GM21717 (cell line): Measurements from ENCODE around the gene GRID1.

Experiments
- ATAC-seq: cut with Tn5 transposase; IDR thresholded peaks from one replicate; pipeline ENCODE4 v1.9.1; 2021; ENCODE audit warnings: mild to moderate bottlenecking, moderate library complexity; ENCODE audit not compliant: unreplicated experiment

The GRID1 gene

GRCh38 chr10:86155054-86155921 lies 211.3 kb downstream of the GRID1 start:
- ATAC-seq: no peak

- ATAC-seq: no peak
Observed at GRCh38 chr10:86153751-86154150, 212.8 kb downstream of the GRID1 start.

GRCh38 chr10:86152911-86153310 lies 213.7 kb downstream of the GRID1 start:
- no peak for ATAC-seq

- ATAC-seq: no peak
Observed at GRCh38 chr10:86152354-86152753, 214.2 kb downstream of the GRID1 start.

GRCh38 chr10:86151613-86152012 lies 215.0 kb downstream of the GRID1 start:
- ATAC-seq: no peak

- ATAC-seq: no peak
Observed at GRCh38 chr10:86149257-86149656, 217.3 kb downstream of the GRID1 start.

GRCh38 chr10:86148117-86148516 lies 218.5 kb downstream of the GRID1 start:
- no peak for ATAC-seq

- no peak for ATAC-seq
Observed at GRCh38 chr10:86144301-86144700, 222.3 kb downstream of the GRID1 start.

- no peak for ATAC-seq
Observed at GRCh38 chr10:86141896-86142295, 224.7 kb downstream of the GRID1 start.

- ATAC-seq: peak; percentile 62
Observed at GRCh38 chr10:86139066-86139657, 227.4 kb downstream of the GRID1 start.

- no peak for ATAC-seq
Observed at GRCh38 chr10:86138551-86139065, 228.0 kb downstream of the GRID1 start.

GRCh38 chr10:86137561-86137960 lies 229.0 kb downstream of the GRID1 start:
- no peak for ATAC-seq

GRCh38 chr10:86136934-86137333 lies 229.7 kb downstream of the GRID1 start:
- no peak for ATAC-seq

- no peak for ATAC-seq
Observed at GRCh38 chr10:86135191-86135590, 231.4 kb downstream of the GRID1 start.

GRCh38 chr10:86130737-86131475 lies 235.7 kb downstream of the GRID1 start:
- ATAC-seq: no peak

GRCh38 chr10:86130041-86130440 lies 236.6 kb downstream of the GRID1 start:
- no peak for ATAC-seq

GRCh38 chr10:86128360-86128759 lies 238.2 kb downstream of the GRID1 start:
- ATAC-seq: no peak

GRCh38 chr10:86127274-86127819 lies 239.2 kb downstream of the GRID1 start:
- no peak for ATAC-seq

- ATAC-seq: no peak
Observed at GRCh38 chr10:86124734-86125133, 241.9 kb downstream of the GRID1 start.

- ATAC-seq: no peak
Observed at GRCh38 chr10:86123715-86124114, 242.9 kb downstream of the GRID1 start.

- ATAC-seq: no peak
Observed at GRCh38 chr10:86123304-86123703, 243.3 kb downstream of the GRID1 start.
